Activated naive CD4-positive, alpha-beta T cell treated with anti-CD3 and anti-CD28 coated beads for 36 hours (primary cell): Measurements from ENCODE around the gene CEP112. TPM values are rescaled to one million over a fixed set of nuclear protein-coding genes. Genes with fewer than 3 reads are reported as not detected.
A peak's percentile ranks its signal among the peaks of the same experiment; 100 is the strongest.

ENCODE experiments used
- CTCF ChIA-PET: fragments of 350-600 bp; sonication (Branson Sonifier 250); formaldehyde crosslinking; loops from one replicate; lab custom pipeline; 2021; ENCODE audit warnings: antibody characterized with exemption; lab: Charles Lee
- DNase-seq: peaks from one replicate; pipeline ENCODE4 v3.0.0-alpha.2; 2020
- H3K27ac Mint-ChIP-seq: one replicate; pipeline ENCODE4 v1.8.0; 2021; ENCODE audit warnings: mild to moderate bottlenecking, mixed read lengths
- H3K27me3 Mint-ChIP-seq: one replicate; pipeline ENCODE4 v1.8.0; 2021; ENCODE audit warnings: low read depth, mixed read lengths
- H3K36me3 Mint-ChIP-seq: one replicate; pipeline ENCODE4 v1.8.0; 2021; ENCODE audit warnings: low read depth, mixed read lengths
- H3K4me1 Mint-ChIP-seq: one replicate; pipeline ENCODE4 v1.8.0; 2021; ENCODE audit warnings: low read depth, mixed read lengths
- H3K4me3 Mint-ChIP-seq: one replicate; pipeline ENCODE4 v1.8.0; 2021; ENCODE audit warnings: mild to moderate bottlenecking, moderate library complexity, mixed read lengths
- H3K9me3 Mint-ChIP-seq: one replicate; pipeline ENCODE4 v1.8.0; 2021; ENCODE audit warnings: mixed read lengths
- intact Hi-C: fragments of 100-400 bp; cut with micrococcal nuclease; formaldehyde crosslinking; loops from one replicate; pipeline ENCODE4 v1.15.1; 2023
- total RNA-seq, 2 experiments: library from RNA; stranded (reverse); gene quantifications; one replicate each; pipeline ENCODE4 v1.2.3, GENCODE V29; 2021

The CEP112 gene
- total RNA-seq, 2 experiments from 2014 or later, result 0.49 to 0.95 TPM

DNA sequence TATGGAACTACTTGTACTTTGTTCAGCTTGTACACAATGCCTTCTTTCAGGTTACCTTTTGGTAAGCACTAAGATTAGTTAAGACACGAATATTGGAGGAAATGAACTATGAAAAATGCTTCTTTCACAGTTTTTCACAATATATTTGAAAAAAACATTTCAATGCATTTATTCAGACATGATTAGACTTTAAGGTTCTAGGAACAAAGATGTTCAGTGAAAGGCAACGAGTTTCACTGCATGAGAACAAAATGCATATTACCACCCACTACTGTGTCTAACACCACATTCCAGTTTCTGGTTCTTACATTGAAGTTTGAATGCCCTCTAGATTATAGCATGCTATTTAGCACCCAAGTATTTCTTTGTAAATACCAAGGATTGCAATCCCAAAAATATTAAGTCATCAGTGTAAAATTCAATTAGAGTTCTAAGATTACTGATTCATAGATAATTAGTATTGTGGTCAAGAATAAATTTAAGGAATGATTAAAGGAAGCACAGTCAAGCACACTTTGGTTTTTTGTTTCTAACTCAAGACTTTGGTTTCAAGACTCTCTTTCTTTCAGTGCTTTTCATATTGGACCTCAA, 261.7 kb downstream of the CEP112 start:
- Mint-ChIP-seq H3K4me1 (no peaks in the 10 kb centered on the region), H3K4me3 (no peak overlapping the region), H3K27ac (no peak overlapping the region), H3K9me3 (peaks cover 10% of the 10 kb centered on the region), H3K27me3 (peaks cover 6% of the 10 kb centered on the region), H3K36me3 (peaks cover 4% of the 10 kb centered on the region)
- intact Hi-C loops, result no loop called here
- DNase-seq, result no peak
- CTCF ChIA-PET, result no interaction called here

GRCh38 chr17:65926599-65926998, 265.3 kb downstream of the CEP112 start:
- Mint-ChIP-seq H3K36me3 (no peaks in the 10 kb centered on the region), H3K27ac (no peak overlapping the region), H3K4me1 (no peaks in the 10 kb centered on the region), H3K27me3 (peaks cover 3% of the 10 kb centered on the region), H3K9me3 (no peaks in the 10 kb centered on the region), H3K4me3 (no peak overlapping the region)
- CTCF ChIA-PET, result no interaction called here
- no peak for DNase-seq
- intact Hi-C loops, result no loop called here

DNA sequence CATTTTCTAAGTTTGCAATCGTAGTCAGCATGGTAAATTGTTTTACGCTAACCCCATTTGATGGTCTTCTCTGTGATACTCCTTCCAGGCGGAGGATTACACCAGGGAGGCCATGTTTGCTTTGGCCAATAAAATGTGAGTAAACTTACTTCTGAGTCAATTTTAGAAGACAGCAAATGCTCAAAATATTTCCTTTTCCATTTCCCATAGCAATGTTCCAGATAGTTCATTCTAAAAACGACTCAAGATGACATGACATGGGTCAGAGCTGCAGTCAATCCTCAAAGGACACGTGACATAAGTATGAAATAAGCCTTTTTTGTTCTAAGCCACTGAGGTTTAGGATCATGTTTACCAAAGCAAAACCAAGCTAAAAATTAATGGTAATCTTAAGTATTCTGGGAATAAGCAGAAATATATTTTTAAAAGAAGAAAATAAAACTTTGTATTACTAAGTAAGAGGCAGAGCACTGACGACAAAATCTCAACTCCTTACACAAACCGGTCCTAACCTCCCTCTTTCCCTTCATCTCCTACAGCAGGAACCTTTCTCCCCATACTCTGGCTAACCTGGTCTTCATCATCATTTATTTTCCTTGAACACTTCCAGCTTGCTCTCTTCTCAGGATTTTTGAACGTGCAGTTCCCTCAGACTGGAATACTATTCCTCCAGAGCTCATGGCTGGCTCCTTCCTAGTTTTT, 266.2 kb downstream of the CEP112 start:
- CTCF ChIA-PET, result no interaction called here
- Mint-ChIP-seq H3K4me1 (peaks cover 7% of the 10 kb centered on the region), H3K36me3 (no peaks in the 10 kb centered on the region), H3K27me3 (peaks cover 3% of the 10 kb centered on the region), H3K4me3 (no peak overlapping the region), H3K27ac (no peak overlapping the region), H3K9me3 (no peaks in the 10 kb centered on the region)
- DNase-seq, result no peak
- intact Hi-C loops, result no loop called here

DNA sequence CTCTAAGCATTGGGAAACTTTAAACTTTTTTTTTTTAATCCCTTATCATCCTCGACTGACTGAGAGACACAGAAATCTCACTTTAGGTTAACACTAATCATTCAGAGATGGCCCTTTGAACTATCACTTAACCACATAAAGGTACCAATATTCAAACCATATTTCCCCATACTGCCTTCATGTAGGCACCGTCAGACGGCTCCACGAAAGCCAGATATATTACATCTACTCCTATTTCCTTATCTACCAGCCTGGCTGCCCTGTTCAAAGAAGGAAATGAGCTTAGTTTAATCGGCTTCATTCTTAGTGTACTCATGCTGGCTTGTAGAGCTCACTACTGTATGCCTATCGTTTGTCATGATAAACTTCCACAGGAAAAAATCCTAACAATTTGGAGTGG, 270.9 kb downstream of the CEP112 start:
- CTCF ChIA-PET, result interaction anchor here (0.7 to 1.1 kb wide), 2 partner anchors 8 to 123 kb away, joined by 3 read pairs; no protein-coding TSS in a partner anchor
- H3K27ac Mint-ChIP-seq, result no peak overlapping the region
- no peaks in the 10 kb centered on the region for H3K27me3 Mint-ChIP-seq
- no peak for DNase-seq
- H3K4me3 Mint-ChIP-seq, result no peak overlapping the region
- intact Hi-C loops, result no loop called here
- H3K36me3 Mint-ChIP-seq, result no peaks in the 10 kb centered on the region
- peaks cover 10% of the 10 kb centered on the region for H3K4me1 Mint-ChIP-seq
- no peaks in the 10 kb centered on the region for H3K9me3 Mint-ChIP-seq

- peaks cover 3% of the 10 kb centered on the region for H3K9me3 Mint-ChIP-seq
- H3K4me1 Mint-ChIP-seq, result peaks cover 26% of the 10 kb centered on the region
- CTCF ChIA-PET, result no interaction called here
- no peaks in the 10 kb centered on the region for H3K27me3 Mint-ChIP-seq
- H3K36me3 Mint-ChIP-seq, result peaks cover 6% of the 10 kb centered on the region
- H3K4me3 Mint-ChIP-seq, result no peak overlapping the region
- H3K27ac Mint-ChIP-seq, result no peak overlapping the region
- no peak for DNase-seq
- intact Hi-C loops, result no loop called here
Measured at GRCh38 chr17:65918916-65919315, 273.0 kb downstream of the CEP112 start.

DNA sequence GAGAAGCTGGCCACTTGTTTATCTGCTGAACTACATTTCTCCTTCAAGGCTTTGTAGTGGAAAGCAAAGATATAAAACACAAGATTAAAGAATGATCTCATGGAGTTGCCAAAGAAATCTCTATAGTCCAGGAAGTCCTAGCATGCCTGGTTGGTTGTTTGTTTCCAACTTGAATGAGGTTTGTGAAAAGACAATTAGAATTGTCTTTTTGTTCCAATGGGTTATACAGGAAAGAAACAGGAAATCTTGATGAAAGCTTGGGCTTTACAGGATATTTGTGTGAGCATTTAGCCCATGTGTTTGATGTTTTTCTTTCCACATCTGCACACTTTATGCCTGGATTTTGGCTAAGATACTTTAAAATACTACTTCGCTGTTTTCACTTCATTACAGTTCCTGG, 273.4 kb downstream of the CEP112 start:
- Mint-ChIP-seq H3K4me1 (peaks cover 26% of the 10 kb centered on the region), H3K36me3 (peaks cover 6% of the 10 kb centered on the region), H3K9me3 (peaks cover 3% of the 10 kb centered on the region), H3K27ac (no peak overlapping the region), H3K4me3 (no peak overlapping the region), H3K27me3 (no peaks in the 10 kb centered on the region)
- DNase-seq, result no peak
- intact Hi-C loops, result no loop called here
- CTCF ChIA-PET, result no interaction called here

GRCh38 chr17:65917560-65917959, 274.4 kb downstream of the CEP112 start:
- Mint-ChIP-seq H3K9me3 (peaks cover 3% of the 10 kb centered on the region), H3K36me3 (peaks cover 6% of the 10 kb centered on the region), H3K27ac (no peak overlapping the region), H3K27me3 (no peaks in the 10 kb centered on the region), H3K4me3 (no peak overlapping the region), H3K4me1 (peaks cover 26% of the 10 kb centered on the region)
- CTCF ChIA-PET, result no interaction called here
- no peak for DNase-seq
- intact Hi-C loops, result no loop called here

DNA sequence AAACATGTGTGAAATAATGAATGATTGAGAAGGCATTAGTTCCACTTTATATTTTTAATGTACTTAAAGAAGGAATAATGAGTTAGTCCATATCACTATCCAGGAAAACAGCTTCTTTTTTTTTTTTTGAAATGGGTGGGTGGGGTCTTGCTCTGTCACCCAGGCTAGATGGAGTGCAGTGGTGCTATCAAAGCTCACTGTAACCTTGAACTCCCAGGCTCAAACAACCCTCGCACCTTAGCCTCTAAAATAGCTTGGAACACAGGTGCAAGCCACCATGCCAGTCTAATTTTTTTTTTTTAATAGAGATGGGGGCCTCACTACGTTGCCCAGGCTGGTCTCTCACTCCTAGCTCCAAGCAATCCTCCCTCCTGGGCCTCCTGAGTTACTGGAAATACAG, 275.5 kb downstream of the CEP112 start:
- peaks cover 9% of the 10 kb centered on the region for H3K9me3 Mint-ChIP-seq
- no peak overlapping the region for H3K4me3 Mint-ChIP-seq
- H3K27me3 Mint-ChIP-seq, result no peaks in the 10 kb centered on the region
- DNase-seq, result no peak
- no peak overlapping the region for H3K27ac Mint-ChIP-seq
- CTCF ChIA-PET, result interaction anchor here (0.6 to 0.7 kb wide), 2 partner anchors 147 to 626 kb away, joined by 3 read pairs; no protein-coding TSS in a partner anchor
- peaks cover 26% of the 10 kb centered on the region for H3K4me1 Mint-ChIP-seq
- peaks cover 6% of the 10 kb centered on the region for H3K36me3 Mint-ChIP-seq
- intact Hi-C loops, result no loop called here

DNA sequence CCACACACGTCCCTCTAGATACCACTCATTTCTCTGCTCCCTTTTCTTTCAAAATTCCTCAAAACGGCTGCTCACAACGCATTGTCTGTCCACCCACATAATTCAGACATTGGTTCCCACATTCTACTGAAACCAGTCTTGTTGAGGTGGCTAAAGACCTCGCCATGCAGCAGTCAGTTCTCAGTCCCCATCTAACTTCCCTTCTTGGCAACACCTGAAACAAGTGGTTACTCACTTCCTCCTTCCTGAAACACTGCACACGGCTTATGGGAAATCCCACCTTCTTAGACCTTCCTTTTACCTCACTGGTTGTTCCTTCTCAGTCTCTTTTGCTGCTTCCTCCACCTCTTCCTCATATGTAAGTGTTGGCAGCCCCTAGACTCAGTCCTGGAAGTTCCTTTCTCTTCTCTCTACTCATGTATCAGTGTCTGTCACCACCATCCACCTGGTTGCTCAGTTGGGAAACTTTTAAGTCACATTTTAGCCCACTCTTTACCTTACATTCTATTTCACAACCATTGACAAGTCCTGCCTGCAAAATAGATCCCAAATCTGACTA, 277.1 kb downstream of the CEP112 start:
- intact Hi-C loops, result loop anchor here (1.0 to 2.0 kb wide), 3 partner anchors 114 to 330 kb away; no protein-coding TSS in a partner anchor
- Mint-ChIP-seq H3K4me1 (peaks cover 17% of the 10 kb centered on the region), H3K27ac (peak overlapping the region; percentile 71), H3K9me3 (peaks cover 20% of the 10 kb centered on the region), H3K36me3 (peaks cover 8% of the 10 kb centered on the region), H3K4me3 (no peak overlapping the region), H3K27me3 (no peaks in the 10 kb centered on the region)
- CTCF ChIA-PET, result no interaction called here
- peak; percentile 72 for DNase-seq

DNA sequence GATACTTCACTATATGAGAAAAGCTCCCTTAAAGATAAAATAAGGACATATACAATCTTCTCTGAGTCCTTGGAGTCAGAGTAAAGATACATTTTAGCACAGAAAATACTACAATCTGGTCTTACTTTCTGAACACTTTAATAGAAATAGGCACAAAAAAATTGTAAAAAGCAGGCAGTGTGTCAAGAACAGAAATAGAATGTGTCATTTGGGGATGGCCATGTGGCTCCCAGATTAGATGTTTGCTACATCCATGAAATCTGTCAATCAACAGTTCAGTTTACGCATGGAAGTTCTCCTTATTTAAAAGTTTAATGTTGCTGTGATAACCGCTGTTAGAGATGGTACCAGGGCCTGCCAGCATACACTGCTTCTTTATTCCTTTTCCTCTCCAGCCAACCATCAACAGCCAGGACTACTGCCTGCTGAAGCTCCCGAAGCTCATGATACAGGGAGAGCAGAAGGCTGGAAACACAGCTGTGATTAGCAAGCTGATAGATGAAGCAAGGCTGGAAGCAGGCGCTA, 278.5 kb downstream of the CEP112 start:
- Mint-ChIP-seq H3K4me1 (peaks cover 17% of the 10 kb centered on the region), H3K27me3 (no peaks in the 10 kb centered on the region), H3K4me3 (no peak overlapping the region), H3K36me3 (peaks cover 8% of the 10 kb centered on the region), H3K27ac (no peak overlapping the region), H3K9me3 (peaks cover 21% of the 10 kb centered on the region)
- intact Hi-C loops, result no loop called here
- DNase-seq, result no peak
- CTCF ChIA-PET, result interaction anchor here (0.6 kb wide), 1 partner anchor 8 kb away, joined by 3 read pairs; no protein-coding TSS in a partner anchor

- Mint-ChIP-seq H3K36me3 (peaks cover 7% of the 10 kb centered on the region), H3K4me1 (peaks cover 15% of the 10 kb centered on the region), H3K9me3 (peaks cover 20% of the 10 kb centered on the region), H3K27ac (no peak overlapping the region), H3K27me3 (no peaks in the 10 kb centered on the region), H3K4me3 (no peak overlapping the region)
- intact Hi-C loops, result no loop called here
- CTCF ChIA-PET, result no interaction called here
- DNase-seq, result no peak
Measured at GRCh38 chr17:65910836-65911235, 281.1 kb downstream of the CEP112 start.

GRCh38 chr17:65902831-65903522, 289.0 kb downstream of the CEP112 start:
- CTCF ChIA-PET, result no interaction called here
- no peak overlapping the region for H3K4me3 Mint-ChIP-seq

More at GRCh38 chr17:65902831-65903522, 289.0 kb downstream of the CEP112 start:
- no peaks in the 10 kb centered on the region for H3K4me1 Mint-ChIP-seq
- DNase-seq, result no peak
- H3K9me3 Mint-ChIP-seq, result no peaks in the 10 kb centered on the region
- no peaks in the 10 kb centered on the region for H3K36me3 Mint-ChIP-seq
- intact Hi-C loops, result no loop called here
- no peaks in the 10 kb centered on the region for H3K27me3 Mint-ChIP-seq
- no peak overlapping the region for H3K27ac Mint-ChIP-seq
